ENCODE data around the gene ZMYND11. TPM values are rescaled to one million over a fixed set of nuclear protein-coding genes. Genes with fewer than 3 reads are reported as not detected.

The ZMYND11 gene
- total and polyA plus RNA-seq, 9 of the 15 experiments (the other 6 are each of a cell fraction or from before 2014, with no cell fraction given), result 2.7 to 13.8 (median 8.8) TPM

DNA sequence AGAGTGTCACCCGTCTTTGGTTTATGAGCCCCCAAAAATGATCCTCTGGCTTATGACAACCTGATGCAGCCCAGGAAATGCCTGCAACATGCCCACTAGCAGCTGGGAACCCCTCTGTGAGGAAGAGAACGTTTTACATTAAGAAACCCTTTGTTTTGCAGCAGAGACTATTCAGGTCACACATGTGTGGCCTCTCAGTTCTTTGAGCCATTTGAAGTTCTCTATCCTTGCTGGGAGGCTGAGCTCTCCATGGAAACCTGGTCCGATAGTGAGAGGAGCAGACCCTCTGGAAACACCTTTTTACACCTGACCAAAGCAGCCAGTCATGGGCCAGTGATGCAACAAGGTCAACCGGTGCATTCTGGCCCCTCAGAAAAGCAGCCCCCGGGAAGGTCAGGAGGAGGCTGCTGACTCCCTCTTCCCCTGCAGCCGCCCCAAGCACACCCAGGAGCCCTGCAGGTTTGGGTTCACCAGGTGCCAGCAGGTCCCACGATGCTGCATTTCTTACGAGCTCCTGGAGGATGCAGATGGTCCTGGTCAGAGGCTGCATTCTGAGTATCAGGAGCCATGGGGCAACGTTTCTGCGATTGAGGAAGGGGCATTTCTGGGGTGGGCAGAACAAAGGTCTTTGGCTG, 134.3 kb downstream of the ZMYND11 start:
- FAIRE-seq (no peak), ATAC-seq (no peak), DNase-seq (ENCODE audit: extremely low read depth in 1 of 4, low spot score in 3 of 4) (no peak)
- H3K27me3 ChIP-seq (ENCODE audit: control insufficient read depth in 2 of 2, insufficient read depth in 2 of 2, low read length in 2 of 2), result peaks cover 34 to 55% of the 10 kb centered on the region in 2 experiments
- intact Hi-C loops (cut with micrococcal nuclease) (no loop called here), in situ Hi-C loops (cut with MboI) (no loop called here)
- no peaks in the 10 kb centered on the region for H3K9me3 ChIP-seq (replicated peaks; ENCODE audit: control insufficient read depth, insufficient read depth, low read depth, low read length)
- no peaks in the 10 kb centered on the region for H3K4me1 ChIP-seq (replicated peaks in 1 of 2; ENCODE audit: control insufficient read depth in 2 of 2, insufficient read depth in 2 of 2, low read length in 2 of 2)
- H3K9me1 ChIP-seq (ENCODE audit: control insufficient read depth, insufficient read depth, low read length), result no peaks in the 10 kb centered on the region
- H3K4me2 ChIP-seq (ENCODE audit: insufficient read depth, low read length), result no peak overlapping the region
- H3K79me2 ChIP-seq (ENCODE audit: control insufficient read depth, insufficient read depth, low read length), result no peaks in the 10 kb centered on the region
- BruUV-seq (replicated peaks), result no TSS peak
- POLR2A ChIA-PET, result interaction anchor here (0.6 to 0.7 kb wide), 2 partner anchors 17 to 32 kb away, joined by 3 to 4 read pairs; no protein-coding TSS in a partner anchor
- TF ChIP-seq CHD2 (IDR thresholded peaks at IDR 0.05; ENCODE audit: low read depth, low read length), result no peak
- no peak for TF ChIP-seq RCOR1 (IDR thresholded peaks at IDR 0.05; ENCODE audit: borderline replicate concordance in 1 of 2, low read depth in 2 of 2, low read length in 2 of 2)
- no peak for TF ChIP-seq SUPT5H (IDR thresholded peaks at IDR 0.05)
- no peak for TF ChIP-seq BACH1 (tag; IDR thresholded peaks at IDR 0.05)
- TF ChIP-seq ZNF764 (CRISPR knock-in tag; IDR thresholded peaks at IDR 0.05; ENCODE audit: low read depth), result no peak
- TF ChIP-seq CBX3 (IDR thresholded peaks at IDR 0.05; ENCODE audit: borderline replicate concordance in 1 of 2, low read length in 2 of 2), result no peak
- no peak for TF ChIP-seq SETDB1 (IDR thresholded peaks at IDR 0.05; ENCODE audit: low read length)
- no peak for TF ChIP-seq POLR3G (IDR thresholded peaks at IDR 0.05; ENCODE audit: extremely low read depth, insufficient read length, insufficient replicate concordance)
- no peak for TF ChIP-seq RAD21 (CRISPR knock-in tag; conservative IDR thresholded peaks at IDR 0.05 in 1 of 2, IDR thresholded peaks at IDR 0.05 in 1 of 2)
- TF ChIP-seq ZNF3 (CRISPR knock-in tag; IDR thresholded peaks at IDR 0.05), result no peak
- H4K20me1 ChIP-seq (replicated peaks; ENCODE audit: control insufficient read depth, insufficient read depth, low read length), result peaks cover 10% of the 10 kb centered on the region; the same call in 1 of the 2 replicates
- H3K27ac ChIP-seq (ENCODE audit: extremely low read depth, low read depth, low read length), result no peak overlapping the region
- H3K9ac ChIP-seq (ENCODE audit: insufficient read depth in 1 of 2, low read depth in 2 of 2, low read length in 2 of 2), result no peak overlapping the region
- H3K4me3 ChIP-seq, result no peak overlapping the region
- no peak overlapping the region for H2AFZ ChIP-seq (ENCODE audit: low read depth, low read length)
- H3K36me3 ChIP-seq (ENCODE audit: control insufficient read depth, insufficient read depth, low read length), result no peaks in the 10 kb centered on the region
- 0% methylated on average over 7 of the region's 10 CpGs for WGBS (ENCODE audit: insufficient coverage, low coverage, missing lambda C conversion rate)
- CTCF ChIA-PET (ENCODE audit: low intra/inter-chr PET ratio), result no interaction called here

Measured in K562 (cell line).